Measurements from ENCODE around the gene GNB1L.

GNB1L gene

GRCh38 chr22:19733755-19734154, 120.9 kb downstream of the GNB1L start:
- no peak for DNase-seq (ENCODE audit: low read depth in 2 of 2)

Measured in activated CD4-positive, alpha-beta T cell treated with anti-CD3 and anti-CD28 coated beads for 24 hours (primary cell).